Measurements from ENCODE around the gene S100A14. TPM values are rescaled to one million over a fixed set of nuclear protein-coding genes. Genes with fewer than 3 reads are reported as not detected.

Gene S100A14
- polyA plus RNA-seq, 1 of the 3 experiments (the other 2 are of a cell fraction), result 0.15 TPM

DNA sequence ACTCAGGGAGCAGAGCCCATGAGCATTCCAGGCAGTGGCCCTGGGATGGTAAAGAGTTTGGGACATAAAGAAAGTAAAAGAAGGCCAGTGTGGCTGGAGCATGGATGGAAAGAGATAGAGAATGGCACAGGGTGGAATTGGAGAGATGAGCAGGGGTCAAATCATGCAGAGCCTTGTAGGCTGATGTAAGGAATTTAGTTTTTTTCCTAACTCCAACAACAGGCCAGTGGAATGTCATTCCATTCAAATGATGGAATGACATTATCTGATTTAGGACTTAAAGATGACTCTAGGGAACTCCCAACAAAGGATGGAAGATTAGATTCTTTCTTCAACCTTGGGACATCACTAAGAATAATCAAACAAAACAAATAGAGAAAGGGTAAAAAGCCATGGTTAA, 37.6 kb downstream of the S100A14 start (continued):
- TF ChIP-seq EP300 (IDR thresholded peaks at IDR 0.05; ENCODE audit: borderline replicate concordance in 1 of 2, low read depth in 1 of 2, low read length in 1 of 2), result no peak

DNA sequence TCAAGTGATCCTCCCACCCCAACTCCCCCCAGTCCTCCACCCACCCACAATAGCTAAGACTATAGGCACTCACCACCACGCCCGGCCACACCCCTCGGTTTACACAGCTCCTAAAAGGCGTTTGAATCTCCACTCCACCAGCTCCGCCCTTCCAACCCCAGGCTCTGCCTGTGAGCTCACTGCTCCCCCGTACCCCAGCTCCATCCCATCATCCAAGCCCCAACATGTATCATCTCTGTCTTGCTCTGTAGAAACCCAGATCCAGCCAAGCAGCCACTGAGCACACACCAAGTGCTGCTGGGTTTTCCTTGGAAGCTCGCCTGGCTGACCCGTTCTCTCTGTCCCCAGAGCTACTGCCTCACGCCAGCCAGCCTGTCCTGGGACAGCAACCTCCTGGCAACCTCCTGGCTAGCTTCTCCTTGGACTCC, 38.5 kb downstream of the S100A14 start:
- Histone ChIP-seq H3K9ac (no peak overlapping the region), H3K4me1 (ENCODE audit: control insufficient read depth in 1 of 2, insufficient read depth in 2 of 2, low read depth in 1 of 2, low read length in 1 of 2) (peaks cover 0 to 23% of the 10 kb centered on the region in 2 experiments; a peak in 2 of 4 replicates), H3F3A (replicated peaks; ENCODE audit: insufficient read depth) (peaks cover 9% of the 10 kb centered on the region), H3K4me2 (peak overlapping the region; percentile 57; the same call in 1 of the 2 replicates), H3K9me3 (no peaks in the 10 kb centered on the region), H3K4me3 (ENCODE audit: low read depth in 2 of 2, low read length in 1 of 2) (no peak overlapping the region), H2AFZ (ENCODE audit: low read depth) (no peak overlapping the region), H3K9me2 (no peaks in the 10 kb centered on the region), H4K20me1 (ENCODE audit: insufficient read depth) (no peaks in the 10 kb centered on the region), H3K27ac (ENCODE audit: low read depth in 2 of 2, low read length in 1 of 2) (peak overlapping the region in 1 of 2 experiments; percentile 68; a peak in 2 of 4 replicates), H3K36me3 (replicated peaks in 1 of 2; ENCODE audit: control insufficient read depth in 1 of 2, insufficient read depth in 2 of 2, low read length in 1 of 2) (no peaks in the 10 kb centered on the region), H3K79me2 (ENCODE audit: insufficient read depth) (no peaks in the 10 kb centered on the region; the same call in 1 of the 2 replicates), H3K27me3 (ENCODE audit: insufficient read depth) (no peaks in the 10 kb centered on the region)
- WGBS (ENCODE audit: low lambda C conversion rate), result 81% methylated on average over 9 of the region's 9 CpGs
- no peak for DNase-seq
- POLR2A ChIA-PET, result no interaction called here
- CTCF ChIA-PET, result interaction anchor here (0.8 to 4.3 kb wide), 7 partner anchors 9 to 83 kb away, joined by 3 to 31 read pairs (median 5); no protein-coding TSS in a partner anchor
- TF ChIP-seq CHD2 (IDR thresholded peaks at IDR 0.05; ENCODE audit: low read length, partially characterized antibody), result no peak
- no peak for TF ChIP-seq YY1 (IDR thresholded peaks at IDR 0.05; ENCODE audit: low read depth)
- no peak for TF ChIP-seq SIN3A (IDR thresholded peaks at IDR 0.05; ENCODE audit: borderline replicate concordance, low read depth, low read length)
- TF ChIP-seq RFX5 (IDR thresholded peaks at IDR 0.05; ENCODE audit: low read length), result no peak
- TF ChIP-seq RCOR1 (IDR thresholded peaks at IDR 0.05; ENCODE audit: low read length), result no peak
- TF ChIP-seq, protein P1, sequence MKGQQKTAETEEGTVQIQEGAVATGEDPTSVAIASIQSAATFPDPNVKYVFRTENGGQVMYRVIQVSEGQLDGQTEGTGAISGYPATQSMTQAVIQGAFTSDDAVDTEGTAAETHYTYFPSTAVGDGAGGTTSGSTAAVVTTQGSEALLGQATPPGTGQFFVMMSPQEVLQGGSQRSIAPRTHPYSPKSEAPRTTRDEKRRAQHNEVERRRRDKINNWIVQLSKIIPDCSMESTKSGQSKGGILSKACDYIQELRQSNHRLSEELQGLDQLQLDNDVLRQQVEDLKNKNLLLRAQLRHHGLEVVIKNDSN (IDR thresholded peaks at IDR 0.05; ENCODE audit: borderline replicate concordance, low read depth), result no peak
- no peak for TF ChIP-seq GATA2 (CRISPR knock-in tag; IDR thresholded peaks at IDR 0.05)
- TF ChIP-seq RXRA (IDR thresholded peaks at IDR 0.05; ENCODE audit: borderline replicate concordance, low read depth), result no peak
- TF ChIP-seq, protein P2, sequence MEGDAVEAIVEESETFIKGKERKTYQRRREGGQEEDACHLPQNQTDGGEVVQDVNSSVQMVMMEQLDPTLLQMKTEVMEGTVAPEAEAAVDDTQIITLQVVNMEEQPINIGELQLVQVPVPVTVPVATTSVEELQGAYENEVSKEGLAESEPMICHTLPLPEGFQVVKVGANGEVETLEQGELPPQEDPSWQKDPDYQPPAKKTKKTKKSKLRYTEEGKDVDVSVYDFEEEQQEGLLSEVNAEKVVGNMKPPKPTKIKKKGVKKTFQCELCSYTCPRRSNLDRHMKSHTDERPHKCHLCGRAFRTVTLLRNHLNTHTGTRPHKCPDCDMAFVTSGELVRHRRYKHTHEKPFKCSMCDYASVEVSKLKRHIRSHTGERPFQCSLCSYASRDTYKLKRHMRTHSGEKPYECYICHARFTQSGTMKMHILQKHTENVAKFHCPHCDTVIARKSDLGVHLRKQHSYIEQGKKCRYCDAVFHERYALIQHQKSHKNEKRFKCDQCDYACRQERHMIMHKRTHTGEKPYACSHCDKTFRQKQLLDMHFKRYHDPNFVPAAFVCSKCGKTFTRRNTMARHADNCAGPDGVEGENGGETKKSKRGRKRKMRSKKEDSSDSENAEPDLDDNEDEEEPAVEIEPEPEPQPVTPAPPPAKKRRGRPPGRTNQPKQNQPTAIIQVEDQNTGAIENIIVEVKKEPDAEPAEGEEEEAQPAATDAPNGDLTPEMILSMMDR (IDR thresholded peaks at IDR 0.05), result no peak
- TF ChIP-seq POLR2AphosphoS5 (IDR thresholded peaks at IDR 0.05; ENCODE audit: low read depth, low read length), result no peak
- TF ChIP-seq, protein P3, sequence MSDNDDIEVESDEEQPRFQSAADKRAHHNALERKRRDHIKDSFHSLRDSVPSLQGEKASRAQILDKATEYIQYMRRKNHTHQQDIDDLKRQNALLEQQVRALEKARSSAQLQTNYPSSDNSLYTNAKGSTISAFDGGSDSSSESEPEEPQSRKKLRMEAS (IDR thresholded peaks at IDR 0.05; ENCODE audit: low read depth), result no peak
- TF ChIP-seq GABPA (IDR thresholded peaks at IDR 0.05; ENCODE audit: low read depth), result no peak
- no peak for TF ChIP-seq EP300 (IDR thresholded peaks at IDR 0.05; ENCODE audit: borderline replicate concordance in 1 of 2, low read depth in 1 of 2, low read length in 1 of 2)
- TF ChIP-seq TCF12 (IDR thresholded peaks at IDR 0.05), result no peak
- TF ChIP-seq EZH2phosphoT487 (IDR thresholded peaks at IDR 0.05; ENCODE audit: borderline replicate concordance, low read depth), result no peak
- TF ChIP-seq SMC3 (IDR thresholded peaks at IDR 0.05; ENCODE audit: low read depth, low read length), result no peak
- TF ChIP-seq, protein P4, sequence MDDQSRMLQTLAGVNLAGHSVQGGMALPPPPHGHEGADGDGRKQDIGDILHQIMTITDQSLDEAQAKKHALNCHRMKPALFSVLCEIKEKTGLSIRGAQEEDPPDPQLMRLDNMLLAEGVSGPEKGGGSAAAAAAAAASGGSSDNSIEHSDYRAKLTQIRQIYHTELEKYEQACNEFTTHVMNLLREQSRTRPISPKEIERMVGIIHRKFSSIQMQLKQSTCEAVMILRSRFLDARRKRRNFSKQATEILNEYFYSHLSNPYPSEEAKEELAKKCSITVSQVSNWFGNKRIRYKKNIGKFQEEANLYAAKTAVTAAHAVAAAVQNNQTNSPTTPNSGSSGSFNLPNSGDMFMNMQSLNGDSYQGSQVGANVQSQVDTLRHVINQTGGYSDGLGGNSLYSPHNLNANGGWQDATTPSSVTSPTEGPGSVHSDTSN (IDR thresholded peaks at IDR 0.05), result no peak
- TF ChIP-seq MXI1 (IDR thresholded peaks at IDR 0.05; ENCODE audit: low read depth, low read length), result no peak

Measured in SK-N-SH (cell line).